Kidney glomerular epithelial cell (primary cell): ENCODE data around the gene ALK.

Experiments used
- DNase-seq: peaks from one replicate; lab custom pipeline; 2025; lab: John Stamatoyannopoulos, UW

Gene ALK

GRCh38 chr2:29191817-29192216 lies 729.6 kb downstream of the ALK start:
- no peak for DNase-seq

GRCh38 chr2:29189052-29189451 lies 732.3 kb downstream of the ALK start:
- DNase-seq, result no peak

GRCh38 chr2:29187926-29188325 lies 733.5 kb downstream of the ALK start:
- DNase-seq, result no peak

- no peak for DNase-seq
These were observed 734.6 kb downstream of the ALK start for GRCh38 chr2:29186817-29187216.

- DNase-seq, result no peak
These were observed 736.9 kb downstream of the ALK start for GRCh38 chr2:29184531-29184930.

- DNase-seq, result no peak
These were observed 738.5 kb downstream of the ALK start for GRCh38 chr2:29182920-29183319.

- no peak for DNase-seq
These were observed 739.1 kb downstream of the ALK start for GRCh38 chr2:29182334-29182733.

- no peak for DNase-seq
These were observed 746.0 kb downstream of the ALK start for GRCh38 chr2:29175338-29175737.

GRCh38 chr2:29174937-29175336 lies 746.4 kb downstream of the ALK start:
- DNase-seq, result no peak

GRCh38 chr2:29166242-29167039 lies 754.9 kb downstream of the ALK start:
- DNase-seq, result peak; percentile 66

GRCh38 chr2:29165362-29166241 lies 755.8 kb downstream of the ALK start:
- no peak for DNase-seq

- DNase-seq, result no peak
These were observed 757.1 kb downstream of the ALK start for GRCh38 chr2:29164091-29164846.

- no peak for DNase-seq
These were observed 759.0 kb downstream of the ALK start for GRCh38 chr2:29162204-29162928.

GRCh38 chr2:29160184-29160583 lies 761.2 kb downstream of the ALK start:
- no peak for DNase-seq

GRCh38 chr2:29159125-29159524 lies 762.3 kb downstream of the ALK start:
- DNase-seq, result no peak

GRCh38 chr2:29157131-29157530 lies 764.3 kb downstream of the ALK start:
- DNase-seq, result no peak

- no peak for DNase-seq
These were observed 765.8 kb downstream of the ALK start for GRCh38 chr2:29155578-29155977.

- DNase-seq, result no peak
These were observed 766.8 kb downstream of the ALK start for GRCh38 chr2:29154610-29155009.

GRCh38 chr2:29147963-29148362 lies 773.4 kb downstream of the ALK start:
- DNase-seq, result no peak

GRCh38 chr2:29146197-29146596 lies 775.2 kb downstream of the ALK start:
- no peak for DNase-seq

- no peak for DNase-seq
These were observed 777.7 kb downstream of the ALK start for GRCh38 chr2:29143657-29144056.
